Smooth muscle cell (in vitro differentiated cells): ENCODE data around the gene COMMD8. TPM values are rescaled to one million over a fixed set of nuclear protein-coding genes. Genes with fewer than 3 reads are reported as not detected.

Experiments
- DNase-seq: peaks from one replicate; lab custom pipeline; 2025; ENCODE audit not compliant: unreplicated experiment; lab: John Stamatoyannopoulos, UW
- H2AFZ ChIP-seq: fragments of 200-600 bp; sonication (generic); 2 replicates; pipeline ENCODE4 v1.6.0; 2016; ENCODE audit warnings: antibody characterized with exemption, low read depth, mild to moderate bottlenecking
- H3F3A ChIP-seq: fragments of 200-600 bp; sonication (generic); 2 replicates; pipeline ENCODE4 v1.6.0; 2017; ENCODE audit warnings: antibody characterized with exemption, low read depth
- H3K27ac ChIP-seq: fragments of 200-600 bp; sonication (generic); 2 replicates; pipeline ENCODE4 v1.5.1; 2016; ENCODE audit warnings: low read depth, mild to moderate bottlenecking
- H3K27me3 ChIP-seq: fragments of 200-600 bp; sonication (generic); 2 replicates; pipeline ENCODE4 v1.6.1; 2016; ENCODE audit warnings: low read depth, mild to moderate bottlenecking
- H3K36me3 ChIP-seq: fragments of 200-600 bp; sonication (generic); 2 replicates; pipeline ENCODE4 v1.5.1; 2016; ENCODE audit warnings: low read depth
- H3K4me1 ChIP-seq: fragments of 200-600 bp; sonication (generic); 2 replicates; pipeline ENCODE4 v1.5.1; 2016; ENCODE audit warnings: low read depth
- H3K4me2 ChIP-seq: fragments of 200-600 bp; sonication (generic); 2 replicates; pipeline ENCODE4 v1.6.0; 2016; ENCODE audit warnings: mild to moderate bottlenecking
- H3K4me3 ChIP-seq: fragments of 200-600 bp; sonication (generic); 2 replicates; pipeline ENCODE4 v1.5.1; 2016; ENCODE audit warnings: mild to moderate bottlenecking
- H3K79me2 ChIP-seq: fragments of 200-600 bp; sonication (generic); 2 replicates; pipeline ENCODE4 v1.6.0; 2016; ENCODE audit warnings: low read depth, mild to moderate bottlenecking
- H3K9ac ChIP-seq: fragments of 200-600 bp; sonication (generic); 2 replicates; pipeline ENCODE4 v1.6.0; 2016; ENCODE audit warnings: low read depth
- H3K9me3 ChIP-seq: fragments of 200-600 bp; sonication (generic); replicated peaks from 2 replicates; pipeline ENCODE4 v1.5.1; 2016; ENCODE audit warnings: low read depth
- H4K20me1 ChIP-seq: fragments of 200-600 bp; sonication (generic); 2 replicates; pipeline ENCODE4 v1.6.0; 2016; ENCODE audit warnings: low read depth
- CTCF ChIP-seq: fragments of 200-600 bp; sonication (generic); IDR thresholded peaks from 2 replicates; pipeline ENCODE4 v1.5.1; 2017; ENCODE audit warnings: borderline replicate concordance, mild to moderate bottlenecking, antibody characterized with exemption; ENCODE audit not compliant: insufficient read depth, poor library complexity, severe bottlenecking
- WGBS: methylation state at CpG from one replicate; pipeline ENCODE4 v1.1.7; 2016; ENCODE audit warnings: low lambda C conversion rate; 5-methylcytosine and 5-hydroxymethylcytosine counted together
- polyA plus RNA-seq: library from polyadenylated mRNA; unstranded; fragments of >200 nt; fragmentation: Nextera tagmentation; extraction: Ambion mirVana; gene quantifications from 2 replicates; pipeline ENCODE4 v1.2.1, GENCODE V29; 2016
- total RNA-seq: library from RNA; depleted of rRNA; stranded (reverse); fragments of >200 nt; gene quantifications from 2 replicates; pipeline ENCODE4 v1.2.3, GENCODE V29; 2014

COMMD8 gene
- total and polyA plus RNA-seq, 2 experiments from 2014 or later = 29.0 to 35.5 TPM

DNA sequence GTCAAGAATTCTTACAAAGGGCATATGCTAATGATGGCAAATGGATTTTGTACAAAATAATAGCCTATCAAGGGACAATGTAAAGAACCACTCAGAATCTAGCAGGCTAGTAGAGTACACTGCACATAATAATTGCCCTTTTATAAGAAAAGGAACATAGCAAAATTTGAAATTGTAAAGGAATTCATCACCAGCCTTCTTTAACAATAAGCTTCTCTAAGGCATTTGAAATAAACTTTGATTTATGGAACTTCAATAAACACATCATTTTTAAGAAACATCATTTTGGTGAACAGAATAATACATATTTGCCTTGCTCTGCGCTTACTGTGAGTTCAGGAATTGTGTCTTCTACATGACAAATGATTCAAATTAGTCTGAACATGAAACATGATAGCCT is 11.9 kb upstream of the COMMD8 start:
- H2AFZ ChIP-seq = no peak overlapping the region
- 80% methylated on average over 1 of the region's 1 CpG for WGBS
- H4K20me1 ChIP-seq = no peaks in the 10 kb centered on the region
- H3F3A ChIP-seq = no peaks in the 10 kb centered on the region
- DNase-seq = no peak
- H3K4me3 ChIP-seq = no peak overlapping the region
- no peaks in the 10 kb centered on the region for H3K27me3 ChIP-seq
- H3K36me3 ChIP-seq = no peaks in the 10 kb centered on the region
- no peak overlapping the region for H3K4me2 ChIP-seq
- peaks cover 7% of the 10 kb centered on the region for H3K4me1 ChIP-seq
- H3K9me3 ChIP-seq = no peaks in the 10 kb centered on the region
- no peaks in the 10 kb centered on the region for H3K79me2 ChIP-seq
- H3K9ac ChIP-seq = no peak overlapping the region
- TF ChIP-seq CTCF = no peak
- H3K27ac ChIP-seq = no peak overlapping the region

- no peaks in the 10 kb centered on the region for H3K27me3 ChIP-seq
- 88% methylated on average over 4 of the region's 4 CpGs for WGBS
- H4K20me1 ChIP-seq = no peaks in the 10 kb centered on the region
- no peak overlapping the region for H3K4me3 ChIP-seq
- H3K4me1 ChIP-seq = peaks cover 11% of the 10 kb centered on the region
- H3K27ac ChIP-seq = no peak overlapping the region
- no peak overlapping the region for H3K4me2 ChIP-seq
- H3K36me3 ChIP-seq = no peaks in the 10 kb centered on the region
- H3F3A ChIP-seq = no peaks in the 10 kb centered on the region
- H3K9me3 ChIP-seq = no peaks in the 10 kb centered on the region
- no peak for DNase-seq
- TF ChIP-seq CTCF = no peak
- H2AFZ ChIP-seq = no peak overlapping the region
- H3K79me2 ChIP-seq = no peaks in the 10 kb centered on the region
- H3K9ac ChIP-seq = no peak overlapping the region
Observed at GRCh38 chr4:47474799-47475198, 11.3 kb upstream of the COMMD8 start.

- Histone ChIP-seq H3K4me2 (no peak overlapping the region), H3K4me3 (no peak overlapping the region), H3K9ac (no peak overlapping the region), H3K27ac (no peak overlapping the region), H3K36me3 (no peaks in the 10 kb centered on the region), H4K20me1 (no peaks in the 10 kb centered on the region), H3F3A (no peaks in the 10 kb centered on the region), H3K27me3 (no peaks in the 10 kb centered on the region), H3K79me2 (no peaks in the 10 kb centered on the region), H3K9me3 (no peaks in the 10 kb centered on the region), H2AFZ (no peak overlapping the region), H3K4me1 (peaks cover 11% of the 10 kb centered on the region)
- 71% methylated on average over 3 of the region's 3 CpGs for WGBS
- no peak for TF ChIP-seq CTCF
- no peak for DNase-seq
Observed at GRCh38 chr4:47473141-47473750, 9.7 kb upstream of the COMMD8 start.

DNA sequence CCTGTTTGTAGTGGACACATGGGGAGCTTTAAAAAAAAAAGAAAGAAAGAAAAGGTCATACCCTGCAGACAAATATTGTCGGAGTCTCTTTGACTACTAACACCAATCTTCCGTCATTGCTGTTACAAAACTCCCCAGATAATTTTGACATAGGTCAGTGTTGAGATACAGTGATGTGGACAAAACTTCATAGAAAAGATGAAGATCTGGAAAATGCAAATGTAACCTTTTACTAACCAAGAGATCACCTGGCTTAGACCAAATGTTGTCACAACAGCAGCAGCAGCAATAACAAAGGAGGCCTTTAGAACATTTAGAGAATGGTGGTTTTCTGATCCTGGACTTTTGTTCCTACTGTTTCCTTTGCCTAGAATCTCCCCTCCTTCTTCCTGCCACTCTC is 8.1 kb upstream of the COMMD8 start:
- no peak overlapping the region for H3K4me2 ChIP-seq
- H3K9me3 ChIP-seq = no peaks in the 10 kb centered on the region
- H3K36me3 ChIP-seq = no peaks in the 10 kb centered on the region
- no peak overlapping the region for H3K9ac ChIP-seq
- H3F3A ChIP-seq = no peaks in the 10 kb centered on the region
- peaks cover 11% of the 10 kb centered on the region for H3K4me1 ChIP-seq
- no peaks in the 10 kb centered on the region for H3K27me3 ChIP-seq
- TF ChIP-seq CTCF = no peak
- WGBS = 62% methylated on average over 2 of the region's 2 CpGs
- no peak overlapping the region for H3K27ac ChIP-seq
- no peaks in the 10 kb centered on the region for H4K20me1 ChIP-seq
- no peaks in the 10 kb centered on the region for H3K79me2 ChIP-seq
- H3K4me3 ChIP-seq = no peak overlapping the region
- H2AFZ ChIP-seq = no peak overlapping the region
- no peak for DNase-seq
